DOHH2 (cell line): ENCODE data around the gene CLEC20A.

Experiments
- H3F3A ChIP-seq: fragments of 200-600 bp; sonication (generic), shearing (Covaris generic); 2 replicates; pipeline ENCODE4 v1.6.0; 2016; ENCODE audit warnings: antibody characterized with exemption, mild to moderate bottlenecking; ENCODE audit not compliant: control insufficient read depth, insufficient read depth
- H3K27ac ChIP-seq: fragments of 200-600 bp; sonication (generic); 2 replicates; pipeline ENCODE4 v1.5.1; 2014; ENCODE audit warnings: low read depth, mild to moderate bottlenecking, low read length, moderate library complexity
- H3K27me3 ChIP-seq: fragments of 200-600 bp; sonication (generic); 2 replicates; pipeline ENCODE4 v1.6.1; 2014; ENCODE audit warnings: mild to moderate bottlenecking, low read length, mixed read lengths; ENCODE audit not compliant: control insufficient read depth
- H3K36me3 ChIP-seq: fragments of 200-600 bp; sonication (generic); 2 replicates; pipeline ENCODE4 v1.6.1; 2014; ENCODE audit warnings: mild to moderate bottlenecking, low read length, moderate library complexity, mixed read lengths; ENCODE audit not compliant: control insufficient read depth
- H3K4me1 ChIP-seq: fragments of 200-600 bp; sonication (generic); 2 replicates; pipeline ENCODE4 v1.6.1; 2014; ENCODE audit warnings: mild to moderate bottlenecking, low read length, mixed read lengths; ENCODE audit not compliant: control insufficient read depth
- H3K4me2 ChIP-seq: fragments of 200-600 bp; sonication (generic); 2 replicates; pipeline ENCODE4 v1.6.0; 2014; ENCODE audit warnings: mild to moderate bottlenecking, low read length, moderate library complexity
- H3K4me3 ChIP-seq: fragments of 200-600 bp; sonication (generic); 2 replicates; pipeline ENCODE4 v1.5.1; 2014; ENCODE audit warnings: mild to moderate bottlenecking, low read length, mixed read lengths
- H3K79me2 ChIP-seq: fragments of 200-600 bp; sonication (generic); 2 replicates; pipeline ENCODE4 v1.6.1; 2014; ENCODE audit warnings: mild to moderate bottlenecking, low read length, mixed read lengths; ENCODE audit not compliant: control insufficient read depth
- H3K9me2 ChIP-seq: fragments of 200-600 bp; sonication (generic); replicated peaks from 2 replicates; pipeline ENCODE4 v1.6.1; 2014; ENCODE audit warnings: mild to moderate bottlenecking, low read length, mixed read lengths; ENCODE audit not compliant: control insufficient read depth
- H3K9me3 ChIP-seq: fragments of 200-600 bp; sonication (generic); 2 replicates; pipeline ENCODE4 v1.6.1; 2014; ENCODE audit warnings: antibody characterized with exemption, low read length, mixed read lengths; ENCODE audit not compliant: control insufficient read depth, insufficient read depth
- H4K20me1 ChIP-seq: fragments of 200-600 bp; sonication (generic); 2 replicates; pipeline ENCODE4 v1.6.0; 2014; ENCODE audit warnings: low read depth, mild to moderate bottlenecking, antibody characterized with exemption, low read length, moderate library complexity; ENCODE audit not compliant: control insufficient read depth, insufficient read depth
- EZH2phosphoT487 ChIP-seq: fragments of 200-600 bp; sonication (generic); IDR thresholded peaks from 2 replicates; pipeline ENCODE4 v1.6.1; 2017; ENCODE audit warnings: borderline replicate concordance, mild to moderate bottlenecking, antibody characterized with exemption, low read length, moderate library complexity, mixed read lengths
- TF ChIP-seq, protein P1 (sequence below): fragments of 200-600 bp; sonication (generic); IDR thresholded peaks from one replicate; pipeline ENCODE4 v1.5.1; 2014; ENCODE audit warnings: antibody characterized with exemption, mild to moderate bottlenecking, low read depth, low read length; ENCODE audit not compliant: poor library complexity, severe bottlenecking

CLEC20A gene

DNA sequence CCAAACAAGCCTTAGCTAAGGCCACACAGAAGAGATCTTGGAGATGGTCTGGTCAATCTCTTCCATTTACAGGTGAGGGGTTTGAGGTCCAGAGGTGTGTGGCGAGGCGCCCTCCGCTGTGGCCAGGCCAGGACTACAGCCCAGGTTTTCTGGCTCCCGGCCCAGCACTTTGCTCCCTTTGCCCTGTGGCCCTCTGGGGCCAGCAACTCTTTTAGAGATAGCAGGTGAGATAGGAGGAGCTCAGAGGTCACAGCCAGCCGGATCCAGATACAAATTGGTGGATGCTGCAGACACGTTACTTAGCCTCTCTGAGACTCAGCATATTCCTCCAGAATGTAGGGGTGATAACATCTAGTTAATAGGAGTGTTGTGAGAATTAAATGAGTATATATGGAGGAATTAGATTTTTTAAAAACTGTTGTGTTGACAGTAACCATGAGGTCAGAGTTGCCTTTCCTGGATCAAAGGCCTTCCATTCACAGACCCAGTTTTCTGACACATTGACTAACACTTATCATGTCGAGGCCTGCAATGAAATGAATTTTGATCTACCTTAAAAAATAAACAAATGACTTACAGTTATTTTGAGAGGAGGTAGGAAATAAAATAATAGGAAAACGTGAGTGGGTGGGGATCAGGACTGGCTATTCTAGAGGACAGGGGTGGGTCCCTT, 32.7 kb upstream of the CLEC20A start:
- Histone ChIP-seq H3F3A (no peaks in the 10 kb centered on the region), H3K36me3 (no peaks in the 10 kb centered on the region), H3K4me3 (no peak overlapping the region), H3K79me2 (no peaks in the 10 kb centered on the region), H3K27ac (no peak overlapping the region), H3K4me1 (peaks cover 6% of the 10 kb centered on the region), H3K27me3 (no peaks in the 10 kb centered on the region), H3K9me2 (no peaks in the 10 kb centered on the region), H4K20me1 (no peaks in the 10 kb centered on the region), H3K9me3 (no peaks in the 10 kb centered on the region), H3K4me2 (no peak overlapping the region)
- no peak for TF ChIP-seq EZH2phosphoT487
- TF ChIP-seq, protein P1, sequence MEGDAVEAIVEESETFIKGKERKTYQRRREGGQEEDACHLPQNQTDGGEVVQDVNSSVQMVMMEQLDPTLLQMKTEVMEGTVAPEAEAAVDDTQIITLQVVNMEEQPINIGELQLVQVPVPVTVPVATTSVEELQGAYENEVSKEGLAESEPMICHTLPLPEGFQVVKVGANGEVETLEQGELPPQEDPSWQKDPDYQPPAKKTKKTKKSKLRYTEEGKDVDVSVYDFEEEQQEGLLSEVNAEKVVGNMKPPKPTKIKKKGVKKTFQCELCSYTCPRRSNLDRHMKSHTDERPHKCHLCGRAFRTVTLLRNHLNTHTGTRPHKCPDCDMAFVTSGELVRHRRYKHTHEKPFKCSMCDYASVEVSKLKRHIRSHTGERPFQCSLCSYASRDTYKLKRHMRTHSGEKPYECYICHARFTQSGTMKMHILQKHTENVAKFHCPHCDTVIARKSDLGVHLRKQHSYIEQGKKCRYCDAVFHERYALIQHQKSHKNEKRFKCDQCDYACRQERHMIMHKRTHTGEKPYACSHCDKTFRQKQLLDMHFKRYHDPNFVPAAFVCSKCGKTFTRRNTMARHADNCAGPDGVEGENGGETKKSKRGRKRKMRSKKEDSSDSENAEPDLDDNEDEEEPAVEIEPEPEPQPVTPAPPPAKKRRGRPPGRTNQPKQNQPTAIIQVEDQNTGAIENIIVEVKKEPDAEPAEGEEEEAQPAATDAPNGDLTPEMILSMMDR, result no peak

DNA sequence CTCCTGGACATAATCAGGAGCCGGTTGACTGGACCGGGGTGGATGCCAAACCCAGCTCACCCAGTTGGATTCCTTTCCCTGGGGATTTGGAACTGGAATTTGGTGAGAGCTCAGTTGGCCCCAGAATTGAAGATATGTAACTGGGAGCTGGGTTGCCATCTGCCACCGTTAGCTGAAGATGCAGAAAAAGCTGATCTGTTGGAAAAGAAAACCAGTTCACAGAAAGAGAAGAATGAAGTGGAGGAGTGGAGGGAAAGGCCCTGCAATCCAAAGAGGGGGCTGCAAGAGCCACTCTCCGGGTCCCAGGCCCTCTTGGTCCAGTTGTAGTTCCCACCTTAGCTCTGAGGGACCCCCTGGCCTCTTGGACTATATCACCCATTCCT, 32.2 kb upstream of the CLEC20A start:
- Histone ChIP-seq H3K27ac (no peak overlapping the region), H3K36me3 (no peaks in the 10 kb centered on the region), H4K20me1 (no peaks in the 10 kb centered on the region), H3K9me3 (no peaks in the 10 kb centered on the region), H3K4me1 (peaks cover 6% of the 10 kb centered on the region), H3K9me2 (no peaks in the 10 kb centered on the region), H3K79me2 (no peaks in the 10 kb centered on the region), H3K4me2 (no peak overlapping the region), H3F3A (no peaks in the 10 kb centered on the region), H3K27me3 (no peaks in the 10 kb centered on the region), H3K4me3 (no peak overlapping the region)
- no peak for TF ChIP-seq EZH2phosphoT487
- TF ChIP-seq, protein P1, result no peak

DNA sequence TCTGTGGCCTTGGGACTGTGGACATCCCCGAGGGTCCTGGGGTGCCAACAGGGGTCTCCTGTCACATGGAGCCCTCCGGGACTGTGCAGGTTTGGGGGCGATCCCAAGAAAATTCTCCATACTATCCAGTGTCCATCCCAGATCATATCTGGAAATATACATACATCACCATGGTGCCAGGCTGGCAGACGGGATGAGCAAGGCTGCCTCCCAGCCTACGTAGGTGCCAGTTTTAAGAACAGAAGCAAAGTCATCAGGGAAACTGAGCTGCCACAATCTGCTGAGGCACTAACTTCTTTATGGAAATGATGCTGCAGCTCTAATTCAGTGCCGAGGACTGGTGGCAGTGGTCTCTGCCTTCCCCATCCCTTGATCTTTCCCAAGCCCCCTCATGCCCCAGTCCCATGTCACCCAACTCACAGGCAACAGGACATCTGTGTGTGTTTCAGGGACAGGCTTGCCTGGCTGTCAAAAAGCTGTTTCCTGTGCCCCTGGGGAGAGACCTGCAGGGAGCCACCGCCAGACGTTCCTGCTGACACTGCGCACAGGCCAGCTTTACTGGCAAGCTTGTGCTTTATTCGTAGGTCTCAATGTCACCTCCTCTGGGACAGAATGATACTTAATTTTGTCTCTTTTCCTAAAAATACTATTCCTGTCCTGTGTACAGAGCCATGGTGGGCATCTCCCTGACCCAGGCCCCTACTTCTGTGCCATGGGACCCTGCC, 31.6 kb upstream of the CLEC20A start:
- Histone ChIP-seq H4K20me1 (no peaks in the 10 kb centered on the region), H3F3A (no peaks in the 10 kb centered on the region), H3K79me2 (no peaks in the 10 kb centered on the region), H3K27me3 (no peaks in the 10 kb centered on the region), H3K27ac (no peak overlapping the region), H3K9me2 (no peaks in the 10 kb centered on the region), H3K36me3 (no peaks in the 10 kb centered on the region), H3K4me1 (peaks cover 6% of the 10 kb centered on the region), H3K9me3 (no peaks in the 10 kb centered on the region), H3K4me2 (no peak overlapping the region), H3K4me3 (no peak overlapping the region)
- no peak for TF ChIP-seq EZH2phosphoT487

DNA sequence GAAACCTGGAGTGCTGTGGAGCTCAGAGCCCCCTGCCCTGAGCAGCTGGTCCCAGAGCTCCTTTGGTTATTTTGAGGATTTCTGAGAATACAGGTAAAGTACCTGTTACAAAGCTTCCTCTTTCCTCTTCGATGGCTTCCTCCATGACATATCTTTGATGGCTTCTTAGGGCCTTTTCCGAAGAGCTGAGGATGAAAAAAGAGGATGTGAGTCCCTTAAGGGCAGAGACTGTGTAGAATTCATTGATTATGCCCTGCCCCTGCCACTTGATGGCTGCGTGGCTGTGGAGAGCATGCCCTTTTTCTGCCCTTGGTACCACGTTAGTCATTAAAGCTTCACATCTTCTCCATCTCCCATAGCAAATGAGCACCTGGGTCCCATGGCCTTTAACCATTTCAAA, 30.4 kb upstream of the CLEC20A start:
- H3K4me3 ChIP-seq, result no peak overlapping the region
- H3F3A ChIP-seq, result no peaks in the 10 kb centered on the region
- H3K9me3 ChIP-seq, result no peaks in the 10 kb centered on the region
- H4K20me1 ChIP-seq, result no peaks in the 10 kb centered on the region
- TF ChIP-seq, protein P1, result no peak
- TF ChIP-seq EZH2phosphoT487, result no peak
- H3K27ac ChIP-seq, result no peak overlapping the region
- no peaks in the 10 kb centered on the region for H3K79me2 ChIP-seq
- H3K4me2 ChIP-seq, result no peak overlapping the region
- H3K36me3 ChIP-seq, result no peaks in the 10 kb centered on the region
- H3K4me1 ChIP-seq, result peaks cover 2% of the 10 kb centered on the region; the same call in 1 of the 2 replicates
- no peaks in the 10 kb centered on the region for H3K27me3 ChIP-seq
- H3K9me2 ChIP-seq, result no peaks in the 10 kb centered on the region
